Colon (tissue), 2 donors: ENCODE measurements around the gene CORO2A.
"Not testable (repeated sequence)": the region's sequence is repeated elsewhere in the genome, so short reads cannot be mapped to it uniquely, and the experiment has no call there.

ENCODE experiments used
- FAIRE-seq: peaks from 2 replicates; lab custom pipeline; 2012; peaks lifted over from hg19 to GRCh38; lab: Jason Lieb, UNC
- donor health status: control.
- donor health status: control.

The CORO2A gene

GRCh38 chr9:98109052-98109451 is 83.4 kb downstream of the CORO2A start:
- FAIRE-seq: no peak

DNA sequence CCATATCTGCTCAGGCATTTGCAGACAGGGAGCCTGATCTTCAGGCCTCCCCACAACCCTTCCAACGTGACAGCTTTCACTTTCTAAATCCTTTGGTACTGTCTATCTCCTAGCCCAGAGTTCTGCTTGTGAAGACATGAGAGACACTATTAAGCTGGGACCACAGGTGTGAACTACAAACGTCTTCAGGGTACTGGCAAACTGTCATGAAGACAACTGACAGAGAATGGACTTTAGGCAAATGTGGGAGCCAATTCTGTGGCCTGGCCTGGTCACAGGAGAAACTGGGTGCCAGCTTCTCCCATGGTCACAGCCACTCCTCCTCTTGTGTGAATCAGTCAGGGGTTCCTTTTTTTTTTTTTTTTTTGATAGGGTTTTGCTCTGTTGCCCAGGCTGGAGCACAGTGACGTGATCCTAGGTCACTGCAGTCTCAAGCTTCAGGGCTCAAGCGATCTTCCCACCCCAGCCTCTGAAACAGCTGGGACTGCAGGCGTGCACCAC is 83.9 kb downstream of the CORO2A start:
- no peak for FAIRE-seq

DNA sequence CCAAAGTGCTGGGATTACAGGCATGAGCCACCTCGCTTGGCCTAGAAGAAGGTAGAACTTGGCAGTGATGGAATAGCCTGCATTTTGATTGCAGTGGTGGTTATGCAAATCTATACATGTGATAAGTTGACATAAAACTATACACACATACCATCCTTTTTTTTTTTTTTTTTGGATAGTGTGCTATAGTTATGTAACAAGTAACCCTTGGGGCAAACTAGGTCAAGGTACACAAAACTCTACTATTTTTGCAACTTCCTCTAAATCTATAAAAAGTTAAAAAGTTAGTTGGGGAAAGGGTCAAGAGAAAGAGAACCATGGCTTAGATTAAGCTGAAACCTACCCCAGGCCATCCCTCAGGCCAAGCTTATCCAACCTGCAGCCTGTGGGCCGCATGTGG is 84.5 kb downstream of the CORO2A start:
- FAIRE-seq: no peak

DNA sequence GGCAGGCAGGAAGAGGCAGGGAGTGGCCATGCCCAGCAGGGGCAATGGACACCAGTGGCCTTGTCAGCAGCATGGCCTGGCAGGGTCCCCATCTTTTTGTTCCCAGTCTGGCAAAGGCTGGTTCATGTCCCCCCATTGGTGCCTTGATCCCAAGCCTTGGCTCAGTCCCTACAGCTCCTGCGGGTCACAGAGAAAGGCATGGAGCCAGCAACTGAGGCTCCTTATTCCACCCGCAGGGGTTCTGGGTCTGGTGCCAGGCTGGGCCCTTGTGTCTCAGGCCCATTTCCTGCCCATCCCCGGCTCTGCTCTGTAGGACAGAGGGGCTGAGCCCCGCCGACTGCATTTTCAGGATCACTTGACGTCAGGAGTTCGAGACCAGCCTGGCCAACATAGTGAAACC is 87.4 kb downstream of the CORO2A start:
- FAIRE-seq: no peak

DNA sequence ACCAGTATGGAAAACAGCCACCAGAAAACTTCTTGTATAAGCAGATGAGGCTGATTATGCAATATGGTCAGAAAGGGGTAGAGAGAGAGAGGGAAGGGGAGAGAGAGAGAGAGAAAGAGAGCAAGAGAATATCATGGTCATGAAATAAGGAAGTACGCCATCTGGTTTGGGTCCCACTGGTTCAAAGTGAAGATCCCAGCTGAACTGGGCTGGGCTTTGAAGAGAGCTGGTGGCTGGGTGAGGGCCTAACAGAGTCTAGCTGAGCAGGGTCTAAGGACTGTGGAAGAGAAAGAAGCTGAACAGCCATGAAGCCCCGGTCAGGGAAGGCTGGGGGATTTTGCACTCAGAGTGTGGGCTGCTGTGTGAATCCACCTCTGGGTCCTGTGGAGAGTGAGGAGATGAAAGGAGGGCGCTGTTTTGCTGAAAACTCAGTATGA is 88.0 kb downstream of the CORO2A start:
- no peak for FAIRE-seq

DNA sequence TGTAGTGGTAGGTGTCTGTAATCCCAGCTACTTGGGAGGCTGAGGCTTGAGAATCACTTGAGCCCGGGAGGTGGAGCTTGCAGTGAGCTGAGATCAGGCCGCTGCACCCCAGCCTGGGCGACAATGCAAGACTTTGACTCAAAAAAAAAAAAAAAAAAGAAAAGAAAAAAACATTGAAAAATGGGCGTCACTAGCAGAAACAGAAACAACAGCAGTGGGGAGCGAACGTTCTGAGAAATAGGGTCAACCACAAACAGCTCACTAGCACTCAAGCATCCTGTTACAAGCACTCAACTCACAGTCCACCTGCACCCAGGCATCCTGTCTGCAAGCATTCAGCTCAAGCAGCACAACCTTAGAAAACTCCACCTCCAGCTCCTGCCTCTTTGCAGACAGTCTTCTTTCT is 90.6 kb downstream of the CORO2A start:
- FAIRE-seq: no peak

DNA sequence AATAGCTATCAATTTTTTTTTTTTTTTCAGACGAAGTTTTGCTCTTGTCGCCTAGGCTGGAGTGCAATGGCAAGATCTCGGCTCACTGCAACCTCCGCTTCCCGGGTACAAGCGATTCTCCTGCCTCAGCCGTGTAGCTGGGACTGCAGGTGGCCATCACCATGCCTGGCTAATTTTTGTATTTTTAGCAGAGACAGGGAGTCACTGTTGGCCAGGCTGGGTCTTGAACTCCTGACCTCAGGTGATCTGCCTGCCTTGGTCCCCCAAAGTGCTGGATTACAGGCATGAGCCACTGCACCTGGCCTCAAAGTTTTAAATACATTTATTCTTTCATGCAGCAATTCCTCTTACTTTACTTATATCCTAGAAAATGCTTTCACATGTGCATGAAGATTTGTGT is 91.0 kb downstream of the CORO2A start:
- no peak for FAIRE-seq

DNA sequence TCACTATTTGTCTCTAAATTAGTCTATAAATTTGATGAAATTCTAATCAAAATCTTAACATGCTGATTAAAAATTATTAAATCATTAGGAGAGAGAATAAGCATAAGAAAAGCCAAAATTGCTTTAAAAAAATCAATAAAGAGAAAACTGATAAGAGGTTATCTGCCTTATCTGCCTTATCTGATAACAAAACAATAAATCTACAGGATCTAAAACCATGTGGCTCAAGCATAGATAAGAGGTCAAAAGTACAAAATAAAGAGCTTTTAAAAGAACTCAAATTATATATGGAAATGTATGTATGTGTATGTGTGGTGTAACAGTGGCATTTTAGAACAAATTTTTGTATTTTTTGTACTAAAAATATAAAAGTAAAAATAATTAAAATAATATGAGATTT is 92.0 kb downstream of the CORO2A start:
- FAIRE-seq: peak; percentile 66

GRCh38 chr9:98099898-98100297 is 92.5 kb downstream of the CORO2A start:
- FAIRE-seq: no peak

- FAIRE-seq: no peak
Measured at GRCh38 chr9:98099346-98099745, 93.1 kb downstream of the CORO2A start.

DNA sequence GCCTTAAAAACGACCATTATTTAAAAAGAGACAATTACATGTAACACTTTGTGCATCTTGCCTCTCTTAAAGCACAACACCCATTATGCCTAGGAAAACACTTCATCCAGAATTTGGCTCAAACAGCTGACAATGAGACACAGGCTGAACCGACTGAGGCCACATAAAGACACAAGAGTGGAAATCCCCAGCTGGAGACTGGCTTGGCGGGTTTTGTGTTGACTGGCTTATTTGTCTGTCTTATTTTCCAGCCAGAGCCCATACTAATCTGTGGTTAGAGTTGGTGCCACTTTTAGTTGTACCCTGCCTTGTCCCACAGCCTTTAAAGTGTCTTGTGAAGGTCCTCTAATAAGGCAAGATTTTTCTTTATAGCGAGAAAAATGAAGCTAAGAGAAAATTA is 94.6 kb downstream of the CORO2A start:
- FAIRE-seq: no peak

DNA sequence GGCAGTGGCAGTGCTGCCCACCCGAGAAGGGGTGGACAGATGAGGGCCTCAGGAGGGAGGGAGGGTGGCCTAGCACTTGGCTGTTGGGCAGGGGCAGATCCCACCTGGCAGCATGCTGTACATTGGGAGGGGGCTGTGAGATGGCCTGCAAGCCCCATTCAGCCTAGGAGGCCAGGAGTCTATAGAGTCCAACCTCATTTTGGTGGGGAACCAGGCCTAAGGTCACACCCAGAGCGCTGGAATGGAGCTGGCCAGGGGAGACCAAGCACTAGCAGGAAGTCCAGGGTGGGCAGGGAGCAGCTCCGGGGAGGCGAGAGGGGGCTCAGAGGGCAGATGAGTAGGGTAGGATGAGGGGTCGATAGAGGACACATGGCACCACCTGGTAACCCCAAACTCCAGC is 96.3 kb downstream of the CORO2A start:
- FAIRE-seq: no peak

DNA sequence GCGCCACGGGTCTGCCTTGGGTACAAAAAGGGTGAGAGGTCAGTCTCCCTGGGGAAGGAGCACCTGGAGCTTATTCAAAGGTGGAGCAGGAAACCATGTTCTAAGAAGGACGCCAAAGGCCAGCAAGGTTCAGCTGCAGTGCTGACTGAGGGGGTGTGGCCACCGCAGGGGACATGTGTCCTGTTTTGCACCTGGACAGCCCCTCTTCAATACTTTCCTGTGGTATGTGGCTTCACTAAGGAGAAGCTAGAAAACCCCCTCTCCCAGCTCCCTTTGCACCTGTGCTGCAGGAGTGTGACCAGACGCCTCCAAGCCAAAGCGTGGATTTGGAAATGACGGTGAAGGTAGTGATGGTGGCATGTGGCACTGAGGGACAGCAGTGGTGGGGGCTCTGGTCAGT is 97.0 kb downstream of the CORO2A start:
- FAIRE-seq: no peak

DNA sequence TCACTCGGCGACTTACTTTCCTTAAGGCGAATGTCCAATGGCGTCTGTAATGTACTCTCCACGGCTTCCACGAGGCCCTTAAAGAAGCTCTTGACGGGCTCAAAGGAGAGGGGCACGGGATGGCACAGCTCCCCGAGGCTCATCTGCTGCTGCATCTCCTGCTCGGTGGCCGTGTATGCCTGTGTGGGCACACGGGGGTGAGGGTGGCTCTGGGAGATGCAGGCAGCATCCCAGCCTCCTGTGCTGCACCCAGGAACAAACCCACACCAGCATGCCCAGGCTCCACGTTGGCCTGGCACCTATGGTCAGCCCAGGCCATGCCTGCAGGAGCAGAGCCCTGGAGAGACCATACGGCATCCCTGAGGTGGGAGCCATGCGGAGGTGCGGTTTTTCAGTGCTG is 97.6 kb downstream of the CORO2A start:
- FAIRE-seq: no peak

DNA sequence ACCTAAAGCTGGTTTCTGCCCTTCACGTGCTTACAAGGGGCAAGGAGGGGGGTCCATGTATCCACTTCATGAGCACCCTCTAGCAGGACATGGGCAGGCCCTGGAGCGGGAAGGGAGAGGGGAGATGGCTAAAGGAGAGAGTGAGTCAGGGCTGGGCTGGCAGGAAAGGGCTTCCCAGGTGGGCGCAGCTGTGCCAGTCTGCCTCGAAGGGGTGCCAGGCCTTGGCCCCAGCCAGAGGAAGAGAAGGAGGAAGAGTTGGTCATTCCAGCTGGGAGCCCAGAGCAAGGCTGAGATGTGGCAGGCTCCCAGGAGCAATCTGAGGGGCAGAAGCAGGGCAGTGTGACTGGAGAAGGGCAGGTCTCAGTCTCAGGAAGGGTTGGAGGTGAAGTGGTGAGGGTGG is 98.1 kb downstream of the CORO2A start:
- no peak for FAIRE-seq

DNA sequence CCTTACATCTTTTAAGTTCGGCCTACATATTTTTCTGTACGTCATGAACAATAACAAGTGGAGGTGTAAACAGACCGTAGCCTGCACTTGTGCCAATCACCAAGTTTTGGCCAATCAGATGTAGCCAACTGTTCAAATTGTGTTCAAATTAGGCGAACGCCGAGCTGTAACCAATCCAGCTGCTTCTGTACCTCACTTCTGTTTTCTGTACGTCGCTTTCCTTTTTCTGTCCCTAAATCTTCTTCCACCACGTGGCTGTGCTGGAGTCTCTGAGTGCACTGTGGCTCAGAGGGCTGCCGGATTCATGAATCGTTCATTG is 99.9 kb downstream of the CORO2A start:
- FAIRE-seq: no peak

DNA sequence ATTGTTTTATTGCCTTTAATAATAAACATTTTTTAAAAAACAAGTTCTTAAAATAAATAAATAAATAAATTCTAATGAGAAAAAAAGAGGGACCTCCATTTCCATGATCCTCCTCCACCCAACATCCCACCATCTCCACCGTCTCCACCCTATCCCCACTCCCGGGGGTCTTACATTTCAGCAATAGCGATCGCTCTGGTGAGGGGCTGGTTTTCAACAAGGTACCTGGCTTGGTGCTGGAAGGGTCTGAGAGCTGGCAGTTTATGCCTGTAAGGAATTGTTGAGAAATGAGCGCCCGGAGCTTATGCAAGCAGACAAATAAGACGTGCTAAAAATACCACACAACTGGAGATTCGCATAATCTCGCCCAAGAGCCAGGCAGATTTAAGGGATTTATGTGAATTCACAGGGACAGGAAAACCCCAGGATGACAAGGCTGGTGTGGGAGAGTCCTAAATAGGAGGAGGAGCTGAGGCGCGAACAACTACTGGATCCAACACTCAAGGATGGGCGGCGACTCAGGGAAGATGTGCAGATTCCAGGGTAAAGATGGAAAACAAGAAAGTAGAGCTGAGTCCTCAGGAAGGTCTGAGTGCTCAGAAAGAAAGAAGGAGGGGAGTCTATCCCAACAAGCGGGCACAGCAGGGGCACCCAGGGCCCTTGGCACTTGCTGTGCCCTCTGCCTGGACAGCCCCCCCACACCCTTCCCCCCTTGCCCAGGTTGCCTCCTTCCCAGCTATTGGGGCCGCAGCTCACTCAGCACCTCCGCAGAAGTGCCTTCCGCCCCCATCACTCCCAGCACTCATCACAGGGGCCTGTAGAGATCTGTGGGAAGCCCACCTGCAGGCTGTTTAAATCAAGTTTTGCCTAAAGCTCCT is 100.5 kb downstream of the CORO2A start:
- no peak for FAIRE-seq

DNA sequence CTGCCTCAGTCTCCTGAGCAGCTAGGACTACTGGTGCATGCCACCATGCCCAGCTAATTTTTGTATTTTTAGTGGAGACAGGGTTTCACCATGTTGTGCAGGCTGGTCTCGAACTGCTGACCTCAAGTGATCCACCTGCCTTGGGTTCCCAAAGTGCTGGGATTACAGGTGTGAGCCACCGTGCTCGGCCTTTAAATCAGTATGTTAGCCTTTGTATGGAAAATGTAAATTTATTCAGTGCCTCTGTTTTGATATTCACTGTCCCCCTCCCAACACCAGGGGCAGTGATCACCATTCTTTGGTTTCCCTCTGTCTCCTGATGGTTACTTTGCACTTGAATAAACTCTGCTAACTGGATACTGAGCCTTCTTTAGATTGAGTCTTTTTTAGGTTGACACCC is 101.8 kb downstream of the CORO2A start:
- FAIRE-seq: not testable (repeated sequence)

- FAIRE-seq: no peak
Measured at GRCh38 chr9:98087420-98088354, 104.8 kb downstream of the CORO2A start.

GRCh38 chr9:98086461-98086860 is 106.0 kb downstream of the CORO2A start:
- FAIRE-seq: no peak

- FAIRE-seq: no peak
Measured at GRCh38 chr9:98085944-98086343, 106.5 kb downstream of the CORO2A start.

DNA sequence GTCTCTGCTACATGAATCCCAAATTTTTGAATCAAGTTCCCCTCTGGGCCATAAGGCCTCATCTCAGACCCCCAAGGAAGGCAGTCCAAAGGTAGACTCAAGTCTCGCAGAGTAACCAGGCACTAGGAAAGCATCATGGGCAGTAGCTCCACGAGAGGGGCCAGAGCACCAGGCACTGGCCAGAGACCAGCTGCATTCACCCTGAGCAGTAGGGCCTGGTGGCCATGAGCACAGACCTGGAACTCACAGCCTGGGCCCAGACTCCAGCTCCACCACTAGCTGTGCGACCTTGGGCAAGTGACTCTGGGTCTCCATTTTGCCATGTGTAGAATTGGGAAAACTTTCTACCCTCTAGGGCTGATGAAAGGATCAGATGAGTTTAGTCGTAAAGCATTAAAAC is 107.4 kb downstream of the CORO2A start:
- no peak for FAIRE-seq

DNA sequence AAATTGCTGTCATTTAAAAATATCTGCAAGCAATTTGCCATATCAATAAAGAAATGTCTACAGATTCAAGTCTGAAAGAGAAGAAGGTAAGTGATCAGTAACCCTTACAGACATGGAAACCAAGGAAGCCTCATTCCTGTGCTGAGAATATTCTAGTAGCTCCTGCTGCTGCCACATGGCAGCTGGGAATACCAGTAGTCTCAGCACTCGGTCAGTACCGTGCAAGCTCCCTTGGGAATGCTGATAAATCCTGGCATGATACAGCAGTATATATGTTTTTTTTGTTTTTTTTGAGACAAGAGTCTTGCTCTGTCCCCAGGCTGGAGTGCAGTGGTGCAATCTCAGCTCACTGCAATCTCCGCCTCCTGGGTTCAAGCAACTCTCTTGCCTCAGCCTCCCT is 108.0 kb downstream of the CORO2A start:
- FAIRE-seq: no peak
